Common myeloid progenitor, CD34-positive (primary cell): ENCODE results near the gene PKNOX2.
A peak's percentile ranks its signal among the peaks of the same experiment; 100 is the strongest.

ENCODE experiments used
- CTCF ChIA-PET: fragments of 350-600 bp; sonication (Branson Sonifier 250); formaldehyde crosslinking; loops from one replicate; lab custom pipeline; 2021; ENCODE audit warnings: antibody characterized with exemption; lab: Charles Lee
- POLR2A ChIA-PET: fragments of 350-600 bp; sonication (Branson Sonifier 250); formaldehyde crosslinking; loops from one replicate; lab custom pipeline; 2021; ENCODE audit warnings: antibody characterized with exemption; lab: Charles Lee
- DNase-seq, 3 donors: peaks; one replicate each; pipeline versions ENCODE4 v3.0.0 to v3.0.0-alpha.2; 2013
- H3K27ac ChIP-seq, 2 experiments: 1 replicate in 1 of 2; 2 replicates in 1 of 2; pipeline ENCODE4 v1.7.0; 2013; ENCODE audit warnings: inconsistent platforms in 2 of 2, low read length in 2 of 2, mild to moderate bottlenecking in 2 of 2, low read depth in 1 of 2, moderate library complexity in 1 of 2; ENCODE audit not compliant: severe bottlenecking in 2 of 2, insufficient read depth in 1 of 2, poor library complexity in 1 of 2
- H3K27me3 ChIP-seq, 5 experiments: replicated peaks in 2 of 5; 1 replicate in 3 of 5; 2 replicates in 2 of 5; pipeline versions ENCODE4 v1.6.1 to v1.7.0; 2013; ENCODE audit warnings: low read length in 4 of 5, mild to moderate bottlenecking in 2 of 5, moderate library complexity in 2 of 5, inconsistent platforms in 1 of 5; ENCODE audit not compliant: insufficient read depth in 5 of 5, control insufficient read depth in 4 of 5
- H3K36me3 ChIP-seq, 4 experiments: 1 replicate in 2 of 4; 2 replicates in 2 of 4; pipeline versions ENCODE4 v1.6.1 to v1.7.0; 2013; ENCODE audit warnings: low read length in 3 of 4, control low read depth in 1 of 4, mild to moderate bottlenecking in 1 of 4; ENCODE audit not compliant: control insufficient read depth in 4 of 4, insufficient read depth in 4 of 4
- H3K4me1 ChIP-seq, 4 experiments: 1 replicate in 3 of 4; 2 replicates in 1 of 4; pipeline versions ENCODE4 v1.6.1 to v1.7.1; 2013; ENCODE audit warnings: low read length in 3 of 4, mild to moderate bottlenecking in 3 of 4, control low read depth in 1 of 4, inconsistent platforms in 1 of 4, moderate library complexity in 1 of 4; ENCODE audit not compliant: control insufficient read depth in 4 of 4, insufficient read depth in 4 of 4; ENCODE audit errors: control extremely low read depth in 1 of 4
- H3K4me3 ChIP-seq, 7 experiments: 1 replicate in 4 of 7; 2 replicates in 3 of 7; pipeline versions ENCODE4 v1.5.1 to v1.7.0; 2013; ENCODE audit warnings: mild to moderate bottlenecking in 7 of 7, low read length in 6 of 7, moderate library complexity in 6 of 7, inconsistent platforms in 2 of 7, low read depth in 2 of 7, control low read depth in 1 of 7; ENCODE audit not compliant: insufficient read depth in 4 of 7, control insufficient read depth in 1 of 7; ENCODE audit errors: extremely low read depth in 1 of 7
- H3K9me3 ChIP-seq, 5 experiments: 1 replicate in 4 of 5; 2 replicates in 1 of 5; pipeline versions ENCODE4 v1.6.1 to v1.7.1; 2013; ENCODE audit warnings: low read length in 4 of 5, mild to moderate bottlenecking in 2 of 5, inconsistent platforms in 1 of 5, low read depth in 1 of 5, moderate library complexity in 1 of 5; ENCODE audit not compliant: control insufficient read depth in 4 of 5, insufficient read depth in 2 of 5; ENCODE audit errors: control extremely low read depth in 1 of 5
- WGBS: methylation state at CpG from one replicate; pipeline ENCODE4 v1.1.5; 2013; ENCODE audit not compliant: insufficient coverage; 5-methylcytosine and 5-hydroxymethylcytosine counted together

PKNOX2 gene

GRCh38 chr11:125141178-125141577 lies 23.4 kb upstream of the PKNOX2 start:
- DNase-seq: no peak
- ChIA-PET POLR2A (no interaction called here), CTCF (interaction anchor here (0.7 to 5.5 kb wide), 19 partner anchors 9 to 472 kb away, joined by 3 to 80 read pairs (median 4); partner anchors contain the start of gene TMEM218)
- Histone ChIP-seq H3K27me3 (peaks cover 0 to 32% (median 15%) of the 10 kb centered on the region in 5 experiments), H3K4me3 (no peak overlapping the region), H3K4me1 (no peaks in the 10 kb centered on the region), H3K27ac (no peak overlapping the region), H3K36me3 (no peaks in the 10 kb centered on the region), H3K9me3 (no peaks in the 10 kb centered on the region)
- WGBS: 72% methylated on average over 12 of the region's 12 CpGs

GRCh38 chr11:125141686-125142535 lies 22.6 kb upstream of the PKNOX2 start:
- no peak overlapping the region for H3K4me3 ChIP-seq
- POLR2A ChIA-PET: interaction anchor here (0.6 kb wide), 1 partner anchor 44 kb away, joined by 3 read pairs; no protein-coding TSS in a partner anchor
- H3K27me3 ChIP-seq: peaks cover 0 to 33% (median 19%) of the 10 kb centered on the region in 5 experiments
- H3K36me3 ChIP-seq: no peaks in the 10 kb centered on the region
- CTCF ChIA-PET: interaction anchor here (0.8 to 5.5 kb wide), 30 partner anchors 8 to 231 kb away, joined by 3 to 80 read pairs (median 4); partner anchors contain the start of gene TMEM218
- DNase-seq: peak; percentile 31 to 55 (median 51)
- WGBS: 31% methylated on average over 14 of the region's 18 CpGs
- no peak overlapping the region for H3K27ac ChIP-seq
- H3K4me1 ChIP-seq: no peaks in the 10 kb centered on the region
- H3K9me3 ChIP-seq: no peaks in the 10 kb centered on the region

- no peak for DNase-seq
- CTCF ChIA-PET: interaction anchor here (0.6 kb wide), 1 partner anchor 1426 kb away, joined by 3 read pairs; no protein-coding TSS in a partner anchor
- POLR2A ChIA-PET: no interaction called here
- peaks cover 2 to 20% (median 4%) of the 10 kb centered on the region in 5 experiments for H3K27me3 ChIP-seq
- no peaks in the 10 kb centered on the region for H3K4me1 ChIP-seq
- 83% methylated on average over 1 of the region's 1 CpG for WGBS
- H3K36me3 ChIP-seq: no peaks in the 10 kb centered on the region
- H3K4me3 ChIP-seq: no peak overlapping the region
- no peaks in the 10 kb centered on the region for H3K9me3 ChIP-seq
- no peak overlapping the region for H3K27ac ChIP-seq
Measured at GRCh38 chr11:125146232-125146631, 18.3 kb upstream of the PKNOX2 start.

GRCh38 chr11:125147280-125147679 lies 17.3 kb upstream of the PKNOX2 start:
- POLR2A ChIA-PET: no interaction called here
- 97% methylated on average over 5 of the region's 6 CpGs for WGBS
- CTCF ChIA-PET: interaction anchor here (1.0 kb wide), 1 partner anchor 22 kb away, joined by 3 read pairs; no protein-coding TSS in a partner anchor

GRCh38 chr11:125148011-125148410 lies 16.5 kb upstream of the PKNOX2 start:
- Histone ChIP-seq H3K9me3 (peaks cover 0 to 4% (median 0%) of the 10 kb centered on the region in 5 experiments), H3K36me3 (no peaks in the 10 kb centered on the region), H3K27ac (no peak overlapping the region), H3K4me1 (no peaks in the 10 kb centered on the region), H3K4me3 (no peak overlapping the region), H3K27me3 (peaks cover 2 to 18% (median 7%) of the 10 kb centered on the region in 5 experiments)
- no peak for DNase-seq
- ChIA-PET CTCF (interaction anchor here (1.0 kb wide), 1 partner anchor 21 kb away, joined by 3 read pairs; no protein-coding TSS in a partner anchor), POLR2A (no interaction called here)

More at GRCh38 chr11:125147280-125147679, 17.3 kb upstream of the PKNOX2 start:
- no peak overlapping the region for H3K4me3 ChIP-seq
- no peaks in the 10 kb centered on the region for H3K4me1 ChIP-seq
- DNase-seq: no peak
- H3K27me3 ChIP-seq: peaks cover 2 to 16% (median 4%) of the 10 kb centered on the region in 5 experiments
- no peaks in the 10 kb centered on the region for H3K36me3 ChIP-seq
- H3K27ac ChIP-seq: no peak overlapping the region
- peaks cover 0 to 4% (median 0%) of the 10 kb centered on the region in 5 experiments for H3K9me3 ChIP-seq

GRCh38 chr11:125148743-125149142 lies 15.8 kb upstream of the PKNOX2 start:
- peaks cover 0 to 4% (median 0%) of the 10 kb centered on the region in 5 experiments for H3K9me3 ChIP-seq
- no peak overlapping the region for H3K4me3 ChIP-seq
- no peak for DNase-seq
- H3K27ac ChIP-seq: no peak overlapping the region
- CTCF ChIA-PET: no interaction called here
- H3K27me3 ChIP-seq: peaks cover 2 to 21% (median 7%) of the 10 kb centered on the region in 5 experiments
- no peaks in the 10 kb centered on the region for H3K36me3 ChIP-seq
- no peaks in the 10 kb centered on the region for H3K4me1 ChIP-seq
- WGBS: 87% methylated on average over 5 of the region's 5 CpGs
- POLR2A ChIA-PET: no interaction called here
